Measurements from ENCODE around the gene MORN1.
A peak's percentile ranks its signal among the peaks of the same experiment; 100 is the strongest.

The MORN1 gene

DNA sequence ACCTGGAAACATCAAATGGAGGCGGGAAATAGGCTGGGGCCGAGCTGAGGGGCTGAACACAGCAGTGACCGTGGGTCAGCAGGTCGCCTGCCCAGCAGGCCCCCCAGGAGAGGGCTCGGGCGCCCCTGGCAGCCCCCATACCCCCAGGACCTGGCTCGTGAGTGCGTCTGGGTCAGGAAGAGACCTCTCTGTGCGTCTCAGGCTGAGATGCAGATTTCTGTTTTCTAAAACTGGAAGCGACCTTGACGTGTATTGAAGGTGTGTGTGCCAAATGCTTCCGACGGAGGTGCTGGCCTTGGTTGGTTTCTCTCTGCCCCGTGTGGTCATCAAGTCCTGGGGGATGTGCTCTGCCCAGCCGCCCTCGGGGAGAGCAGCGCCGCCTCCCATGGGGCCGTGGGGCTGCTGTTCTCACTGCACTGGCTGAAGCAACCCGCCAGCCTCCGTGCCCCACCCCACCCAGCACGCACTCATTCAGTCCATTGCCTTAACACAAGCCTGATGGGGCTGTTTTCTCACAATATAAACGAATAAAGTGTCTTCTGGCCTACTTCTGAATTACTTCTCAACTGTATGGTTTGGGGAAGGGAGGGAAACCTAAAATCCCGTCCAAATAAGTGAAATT, 13.6 kb upstream of the MORN1 start:
- DNase-seq (ENCODE audit: low spot score): no peak

DNA sequence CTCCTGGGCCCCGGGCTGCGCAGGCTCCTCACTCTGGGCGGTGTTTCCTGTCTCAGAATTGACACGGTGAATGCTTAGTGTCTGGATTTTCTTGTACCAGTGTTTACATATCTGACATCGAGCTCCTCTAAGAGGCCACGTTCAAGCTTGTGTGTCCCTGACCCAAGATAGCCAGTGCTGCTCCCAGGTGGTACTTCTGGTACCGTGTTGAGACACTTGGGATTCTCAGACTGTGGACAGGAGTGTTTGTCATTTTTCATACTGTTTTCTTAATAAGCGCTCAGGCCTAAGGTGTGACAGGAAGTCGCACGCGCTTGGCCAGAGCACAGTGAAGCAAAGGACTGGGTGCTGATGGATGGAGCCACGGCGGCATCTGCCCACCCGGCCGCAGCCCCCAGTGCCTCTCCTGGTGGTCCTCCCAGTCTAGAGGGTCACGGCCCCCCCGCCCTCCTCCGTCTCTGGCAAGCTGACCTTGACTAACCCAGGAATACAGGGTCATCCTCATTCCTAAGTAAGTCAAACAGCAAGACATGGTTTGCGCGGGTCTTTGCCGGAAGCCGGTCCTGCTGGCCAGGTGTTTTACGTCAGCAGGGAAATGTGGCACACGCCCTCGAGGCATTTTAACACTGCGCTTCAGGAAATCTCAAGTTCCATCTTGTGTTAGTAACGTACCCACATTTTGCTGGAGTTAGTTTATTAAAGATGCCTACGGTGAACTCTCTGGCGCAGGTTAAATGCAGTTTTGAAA, 13.0 kb upstream of the MORN1 start:
- DNase-seq (ENCODE audit: low spot score): no peak

DNA sequence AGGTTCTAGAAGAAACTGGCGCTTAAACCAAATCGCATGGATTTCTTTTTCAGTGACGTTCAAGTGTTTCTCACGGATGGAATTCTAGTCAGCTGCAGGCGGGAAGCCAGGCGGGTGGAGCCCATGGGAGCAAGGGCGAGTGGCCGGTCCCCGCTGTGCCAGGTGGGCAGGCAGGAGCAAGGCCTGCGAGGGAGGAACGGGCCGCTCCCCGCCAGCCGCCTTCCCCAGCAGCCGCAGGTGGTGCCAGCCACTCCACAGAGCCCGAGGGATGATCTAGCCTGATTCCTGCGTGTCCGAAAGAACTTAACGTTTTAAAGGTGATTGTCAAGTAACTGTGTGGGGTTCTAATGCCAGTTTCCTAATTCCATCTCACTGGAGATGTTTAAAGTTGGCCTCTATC, 11.9 kb upstream of the MORN1 start:
- DNase-seq (ENCODE audit: low spot score): no peak

DNA sequence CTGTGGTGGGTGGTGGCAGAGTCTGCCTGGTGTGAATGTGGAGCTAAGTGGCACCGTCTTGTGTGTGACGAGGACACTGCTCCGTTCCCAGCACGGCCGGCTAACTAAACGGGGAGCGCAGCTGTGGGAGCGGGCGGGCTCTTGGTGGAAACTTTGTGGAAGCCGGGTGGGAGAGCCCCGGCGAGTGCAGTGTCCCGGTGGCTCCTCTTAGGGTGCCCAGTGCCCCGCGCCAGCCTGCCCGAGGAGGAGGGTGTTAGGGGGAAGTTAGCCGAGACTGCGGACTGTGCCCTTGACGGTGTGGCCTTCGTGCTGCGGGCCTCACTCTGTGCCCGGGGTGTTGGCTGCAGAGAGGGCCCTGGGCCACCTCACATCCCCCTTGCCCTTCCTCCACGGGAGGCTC, 11.1 kb upstream of the MORN1 start:
- DNase-seq (ENCODE audit: low spot score): no peak

DNA sequence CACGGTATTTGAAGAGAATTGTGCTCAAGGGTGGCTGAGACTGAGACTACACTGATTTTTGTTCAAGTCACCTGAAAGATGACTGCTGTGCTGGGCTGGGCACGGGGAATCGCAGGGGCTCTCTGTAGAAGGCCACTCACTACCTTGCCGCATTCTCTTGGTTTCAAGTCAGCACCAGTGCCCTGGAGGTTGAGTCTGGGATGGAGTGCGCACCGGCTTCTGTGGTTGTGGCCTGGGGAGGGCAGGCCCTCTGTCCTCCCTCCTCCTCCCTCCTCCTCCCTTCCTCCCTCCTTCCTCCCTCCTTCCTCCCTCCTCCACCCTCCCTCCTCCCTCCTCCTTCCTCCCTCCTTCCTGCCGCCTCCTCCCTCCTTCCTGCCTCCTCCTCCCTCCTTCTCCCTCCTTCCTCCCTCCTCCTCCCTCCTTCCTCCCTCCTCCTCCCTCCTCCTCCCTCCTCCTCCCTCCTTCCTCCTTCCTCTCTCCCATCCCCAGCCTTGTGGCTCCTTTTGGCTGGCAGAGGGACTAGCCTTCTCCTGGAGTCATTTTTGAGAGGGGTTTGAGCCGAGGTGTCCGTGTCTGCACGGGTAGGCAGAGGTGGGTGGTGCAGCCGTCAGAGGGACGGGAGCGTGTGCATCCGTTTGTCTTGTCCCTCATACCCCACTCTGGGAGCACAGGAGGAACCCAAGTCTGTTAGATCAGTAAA, 9.7 kb upstream of the MORN1 start:
- DNase-seq (ENCODE audit: low spot score): no peak

DNA sequence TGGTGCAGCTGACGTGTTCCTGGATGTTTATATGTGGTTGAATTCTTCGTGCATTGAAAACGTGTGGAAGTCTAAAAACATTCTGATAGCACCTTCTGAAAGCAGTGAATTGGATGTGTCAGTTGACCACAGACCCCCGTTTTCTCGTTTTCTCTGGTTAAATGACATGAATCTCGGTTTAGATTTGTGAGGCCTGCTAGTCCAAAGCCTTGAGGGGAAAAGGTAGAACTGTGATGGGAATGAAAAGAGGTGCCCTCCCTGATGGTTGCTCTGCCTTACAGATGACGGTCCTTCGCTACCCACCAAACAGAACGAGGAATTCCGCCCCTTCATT, 9.2 kb upstream of the MORN1 start:
- DNase-seq (ENCODE audit: low spot score): no peak

DNA sequence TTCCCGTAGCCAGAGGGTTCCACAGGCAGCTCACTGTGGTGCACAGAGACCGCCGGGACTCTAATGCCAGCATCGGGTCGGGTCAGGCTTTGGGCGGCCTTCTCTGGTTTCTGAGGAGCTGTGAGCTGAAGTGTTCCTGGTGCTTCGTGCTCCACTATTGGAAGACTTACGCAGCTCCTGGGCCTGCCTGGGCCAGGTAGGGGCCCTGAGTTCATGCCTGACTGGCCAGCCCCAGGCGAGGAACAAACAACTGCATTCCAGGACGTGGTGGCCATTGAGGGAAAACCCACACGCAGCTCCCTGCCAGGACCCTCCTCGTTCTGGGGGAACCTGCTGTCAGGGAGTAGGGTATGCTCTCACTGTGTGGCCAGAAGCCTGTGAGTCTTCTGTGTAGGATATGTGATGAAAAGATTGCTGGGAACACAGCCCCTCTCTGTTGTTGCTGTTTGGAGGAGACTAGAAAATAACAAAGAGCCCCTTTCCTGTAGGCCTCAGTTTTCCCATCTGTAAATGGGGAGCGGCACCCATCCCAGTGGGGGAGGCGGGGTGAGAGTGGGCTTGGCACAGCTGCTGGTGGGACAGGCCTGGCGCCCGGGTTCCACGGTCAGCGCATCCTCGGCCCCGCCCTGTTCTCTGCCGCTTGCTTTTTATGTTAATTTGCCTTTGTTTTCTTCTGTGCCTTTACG, 8.7 kb upstream of the MORN1 start:
- DNase-seq (ENCODE audit: low spot score): no peak

DNA sequence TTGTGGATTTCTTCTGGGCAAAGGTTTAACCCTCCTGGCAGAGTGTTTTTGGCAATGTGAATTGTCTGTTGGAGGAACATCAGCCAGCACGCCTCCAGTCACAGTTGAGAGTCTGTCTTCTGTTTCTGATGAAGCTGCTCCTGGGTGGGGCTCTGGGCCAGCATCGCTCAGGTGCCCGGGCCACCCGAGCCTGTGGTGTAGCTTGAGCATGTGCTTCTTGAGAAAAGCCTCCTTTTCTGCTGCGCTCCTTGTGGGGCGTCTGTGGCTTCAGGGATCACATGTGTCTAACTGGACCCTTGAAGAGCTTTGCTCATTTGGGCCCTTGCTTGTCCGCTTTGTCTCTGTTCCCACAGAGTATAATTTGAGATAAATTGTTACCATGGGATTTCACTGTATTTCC, 7.5 kb upstream of the MORN1 start:
- DNase-seq (ENCODE audit: low spot score): no peak

DNA sequence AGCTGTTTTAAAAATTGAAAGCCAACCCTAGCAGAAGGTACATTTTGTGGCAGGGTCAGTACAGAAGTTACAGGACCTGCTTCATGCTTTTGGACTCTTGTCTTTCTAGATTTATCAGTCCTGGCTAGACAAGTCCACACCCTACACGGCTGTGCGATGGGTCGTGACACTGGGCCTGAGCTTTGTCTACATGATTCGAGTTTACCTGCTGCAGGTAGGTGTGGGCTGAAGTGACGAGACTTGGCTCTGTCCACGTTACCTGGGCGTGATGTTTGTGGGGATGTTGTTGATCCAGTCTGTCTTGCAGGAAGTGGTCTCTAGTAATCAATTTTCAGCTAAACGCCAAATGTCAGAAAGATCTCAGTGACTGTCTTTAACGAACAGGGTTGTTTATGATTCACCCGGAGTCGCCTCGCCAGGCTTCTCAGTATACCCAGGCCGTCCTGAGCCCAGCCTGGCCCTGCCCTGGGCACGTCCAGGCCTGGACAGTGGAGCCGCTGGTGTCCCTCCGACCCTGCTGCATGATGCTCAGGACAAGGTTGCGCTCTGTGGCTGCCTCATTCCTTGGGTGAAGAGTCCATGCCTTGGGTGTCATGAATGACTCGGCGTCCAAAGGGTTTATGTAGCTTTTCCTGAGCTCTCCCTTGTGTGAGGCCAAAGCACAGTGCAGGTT, 5.8 kb upstream of the MORN1 start:
- DNase-seq (ENCODE audit: low spot score): no peak

DNA sequence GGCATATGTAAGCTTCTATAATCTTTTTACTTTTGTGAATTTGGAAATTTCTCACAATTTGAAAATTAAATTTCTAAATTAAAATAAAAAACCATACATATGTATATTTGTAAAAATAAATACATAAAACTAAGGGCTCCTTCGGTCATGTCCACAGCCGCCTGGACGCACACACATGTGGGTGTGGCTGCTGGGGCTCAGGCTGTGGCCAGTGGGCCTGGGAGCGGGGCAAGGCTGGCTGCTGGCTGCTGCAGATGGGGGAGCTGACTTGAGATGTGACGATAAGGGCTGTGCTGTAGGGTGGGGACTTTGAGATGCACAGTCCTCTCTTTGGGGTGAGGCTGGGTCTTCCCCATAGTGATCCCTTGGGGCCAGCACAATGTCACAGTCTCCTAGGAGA, 5.1 kb upstream of the MORN1 start:
- no peak for DNase-seq (ENCODE audit: low spot score)

DNA sequence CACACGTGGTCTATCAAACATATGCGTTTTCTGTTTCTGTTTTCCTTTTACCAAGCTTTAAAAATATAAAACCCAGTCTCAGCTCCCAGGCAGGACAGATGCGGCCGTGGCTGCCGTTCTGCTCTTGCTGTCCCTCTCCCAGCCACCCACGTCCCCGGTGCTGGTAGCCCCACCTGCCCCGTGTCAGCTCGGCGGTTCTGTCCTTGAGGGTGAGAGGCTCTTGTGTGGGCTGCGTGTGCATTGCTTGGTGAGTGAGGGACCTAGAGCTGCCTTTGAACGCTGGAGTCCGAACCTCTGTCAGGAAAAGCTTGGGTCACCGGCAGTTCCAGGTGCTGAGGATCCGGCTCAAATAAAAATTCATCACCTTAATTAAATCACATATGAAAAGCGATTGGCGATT, 4.7 kb upstream of the MORN1 start:
- DNase-seq (ENCODE audit: low spot score): no peak

DNA sequence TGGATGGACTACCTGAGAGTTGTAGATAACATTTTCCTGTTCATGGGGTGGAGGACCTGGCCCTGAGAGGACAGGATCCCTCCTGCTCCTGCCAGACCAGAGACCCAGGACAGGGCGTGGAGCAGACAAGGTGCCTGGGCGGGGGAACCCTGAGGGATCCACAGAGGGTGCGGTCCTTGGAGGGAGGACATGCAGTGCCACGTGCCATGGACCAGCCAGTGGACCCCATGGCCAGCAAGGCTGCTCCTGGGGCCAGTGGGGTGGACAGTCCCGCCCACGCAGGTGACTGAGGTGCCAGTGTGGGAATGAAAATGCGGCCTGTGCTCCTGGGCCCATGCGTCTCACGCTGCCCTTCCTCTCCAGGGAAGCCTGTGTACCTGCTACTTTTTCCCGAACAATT, 3.9 kb upstream of the MORN1 start:
- DNase-seq (ENCODE audit: low spot score): no peak

DNA sequence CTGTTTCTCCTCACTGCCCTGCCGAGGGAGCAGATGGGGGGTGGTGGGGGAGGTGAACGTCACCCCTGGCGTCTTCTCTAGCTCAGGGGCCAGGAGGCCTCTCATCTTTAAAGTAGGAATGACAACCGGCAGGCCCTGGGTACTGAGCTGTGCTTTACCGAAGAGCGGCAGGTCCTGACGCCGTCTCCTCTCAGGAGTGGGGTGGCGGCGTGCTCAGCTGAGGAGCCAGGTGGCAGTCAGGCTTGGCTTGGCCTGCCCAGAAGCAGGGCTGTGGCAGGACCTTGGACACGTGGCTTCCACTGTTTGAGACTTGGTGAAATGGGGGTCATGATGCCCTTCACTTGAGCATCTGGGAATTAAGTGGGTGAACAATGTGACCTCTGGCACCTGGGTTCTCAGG, 3.4 kb upstream of the MORN1 start:
- DNase-seq (ENCODE audit: low spot score): no peak

DNA sequence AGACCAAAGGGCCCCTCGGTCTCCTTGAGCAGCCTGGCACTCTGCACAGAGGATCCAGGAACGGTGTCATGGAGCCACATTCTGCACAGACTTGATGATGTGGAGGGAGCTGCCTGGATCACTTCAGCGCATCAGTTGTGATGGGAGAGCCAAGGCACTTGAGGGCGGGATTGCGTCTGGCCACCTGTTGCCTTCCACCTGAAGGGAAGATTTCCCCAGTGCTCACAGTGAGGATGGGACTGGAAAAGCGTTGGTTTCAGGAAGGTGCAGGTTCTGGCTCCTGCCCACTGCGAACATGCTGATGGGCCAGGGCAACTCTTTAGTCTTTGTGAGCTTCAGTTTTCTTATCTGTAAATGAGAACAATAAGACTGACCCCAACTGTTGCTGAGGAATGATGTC, 2.9 kb upstream of the MORN1 start:
- DNase-seq (ENCODE audit: low spot score): no peak

DNA sequence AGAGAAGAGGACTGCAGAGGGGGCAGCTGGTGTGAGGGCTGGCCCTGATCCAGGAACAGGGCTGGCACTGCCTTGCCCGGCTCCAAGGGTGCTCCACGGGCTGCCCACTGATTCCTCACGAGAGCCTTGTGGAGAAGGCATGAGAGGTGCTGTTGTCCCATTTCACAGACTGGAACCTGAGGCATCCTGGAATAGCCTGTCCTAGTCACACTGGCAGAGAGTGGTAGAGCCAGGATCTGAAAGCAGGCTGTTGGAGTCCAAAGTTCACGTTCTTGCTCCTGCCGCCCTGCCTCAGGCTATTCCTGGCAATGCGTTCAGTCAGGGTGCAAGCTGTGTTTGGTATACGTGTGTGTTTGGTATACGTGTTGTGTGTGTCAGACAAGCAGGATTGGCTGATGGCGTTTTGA, 2.1 kb upstream of the MORN1 start:
- DNase-seq (ENCODE audit: low spot score): no peak

DNA sequence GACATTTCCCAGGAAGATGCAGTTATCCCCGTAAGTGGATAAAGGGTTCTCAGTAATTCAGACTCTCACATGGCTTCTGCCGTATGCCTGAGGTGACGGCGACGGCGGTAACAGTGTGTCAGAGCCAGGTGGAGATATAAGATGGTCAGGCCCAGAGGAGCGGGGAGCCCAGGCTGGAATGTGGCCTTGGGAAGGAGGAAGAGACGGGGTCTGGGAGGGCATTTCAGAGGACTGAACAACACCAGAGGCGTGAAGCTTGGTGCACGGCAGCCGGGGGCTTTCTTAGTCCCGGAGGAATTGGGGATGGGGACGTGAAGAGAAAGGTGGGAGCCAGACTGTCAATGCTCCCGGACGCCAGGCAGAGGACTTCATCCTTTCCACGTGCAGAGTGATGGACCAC, 1.3 kb upstream of the MORN1 start:
- DNase-seq (ENCODE audit: low spot score): no peak

DNA sequence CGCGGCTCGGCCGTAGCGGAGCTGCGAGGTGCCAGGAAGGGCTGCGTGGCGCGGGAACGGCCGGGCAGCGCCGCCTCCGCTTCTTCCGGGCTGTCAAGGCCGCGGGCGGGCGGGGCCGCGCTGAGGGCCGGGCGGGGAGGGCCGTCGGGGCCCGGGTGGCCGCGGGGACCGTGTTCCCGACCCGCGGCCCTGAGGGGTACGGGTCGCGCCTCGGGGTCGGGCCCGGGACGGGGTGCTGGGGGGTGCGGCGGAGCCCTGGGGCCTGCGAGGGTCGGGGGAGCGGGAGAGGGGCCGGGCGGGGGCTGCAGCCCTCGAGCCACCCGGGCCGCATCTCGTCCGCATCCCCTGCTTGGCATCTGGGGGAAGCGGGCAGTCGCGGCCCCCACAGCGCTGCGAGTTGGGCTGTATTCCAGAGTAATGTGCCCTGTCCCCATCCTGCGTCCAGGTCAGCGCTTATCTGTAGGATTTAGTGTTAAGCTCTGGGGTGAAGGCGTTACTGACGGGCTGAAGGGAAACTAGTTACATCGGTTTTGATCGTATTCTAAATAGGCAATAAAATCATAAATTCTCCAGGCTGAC, 666 bp upstream of the MORN1 start:
- DNase-seq (ENCODE audit: low spot score): peak; percentile 54

DNA sequence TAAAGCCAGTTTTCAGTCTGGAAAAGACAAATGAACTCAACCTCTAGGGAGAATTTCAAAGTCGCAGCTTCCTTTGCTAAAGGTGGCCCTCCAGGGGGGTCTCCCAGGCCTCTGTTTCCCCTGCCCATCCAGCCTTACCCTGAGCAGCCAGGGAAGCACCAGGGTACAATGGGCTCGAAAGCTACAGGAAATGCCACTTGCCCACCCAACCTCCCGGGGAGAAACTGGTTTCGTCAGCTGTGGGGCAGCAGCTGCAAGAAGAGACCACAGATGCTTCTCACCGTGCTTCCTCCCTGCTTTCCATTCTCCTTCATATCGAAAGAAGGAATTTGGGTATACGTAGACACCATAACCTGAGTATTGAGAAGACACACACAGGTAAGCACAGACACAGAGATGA, 1.7 kb downstream of the MORN1 start:
- DNase-seq (ENCODE audit: low spot score): no peak

DNA sequence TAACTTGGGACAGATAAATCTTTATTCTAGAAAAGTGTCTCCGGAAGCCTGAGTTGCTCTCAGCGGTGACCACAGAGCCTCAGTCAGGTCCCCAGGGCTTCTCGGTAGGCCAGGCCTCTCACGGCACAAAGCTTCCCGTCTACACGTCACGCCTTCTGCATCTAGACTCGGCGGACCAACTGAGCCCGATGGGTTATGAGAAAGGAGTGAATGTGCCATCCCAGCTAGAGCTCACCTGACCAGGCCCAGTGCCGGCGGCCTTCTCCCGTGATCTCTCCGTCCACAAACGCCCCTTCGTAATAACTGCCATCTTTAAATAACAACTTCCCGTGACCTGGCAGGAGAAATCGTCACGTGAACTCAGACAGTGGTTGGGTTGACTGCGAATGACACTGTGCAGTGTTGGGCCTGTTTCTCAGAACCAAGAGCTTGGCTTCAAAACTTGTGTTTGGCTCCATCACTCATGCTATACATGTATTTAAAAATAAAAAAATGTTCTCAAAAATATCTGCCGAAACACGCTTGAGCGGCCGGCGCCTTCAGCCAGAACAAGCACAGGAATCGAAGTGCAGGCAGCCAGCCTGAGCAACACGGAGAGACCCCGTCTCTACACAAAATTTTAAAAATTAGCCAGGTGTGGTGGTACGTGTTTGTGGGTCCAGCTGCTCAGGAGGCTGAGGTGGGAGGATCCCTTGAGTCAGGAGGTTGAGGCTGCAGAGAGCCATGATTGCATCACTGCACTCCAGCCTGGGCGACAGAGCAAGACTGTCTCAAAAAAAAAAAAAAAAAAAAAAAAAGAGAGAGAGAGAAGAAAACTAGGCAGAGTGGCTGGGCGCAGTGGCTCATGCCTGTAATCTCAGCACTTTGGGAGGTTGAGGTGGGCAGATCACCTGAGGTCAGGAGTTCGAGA, 3.1 kb downstream of the MORN1 start:
- DNase-seq (ENCODE audit: low spot score): no peak

DNA sequence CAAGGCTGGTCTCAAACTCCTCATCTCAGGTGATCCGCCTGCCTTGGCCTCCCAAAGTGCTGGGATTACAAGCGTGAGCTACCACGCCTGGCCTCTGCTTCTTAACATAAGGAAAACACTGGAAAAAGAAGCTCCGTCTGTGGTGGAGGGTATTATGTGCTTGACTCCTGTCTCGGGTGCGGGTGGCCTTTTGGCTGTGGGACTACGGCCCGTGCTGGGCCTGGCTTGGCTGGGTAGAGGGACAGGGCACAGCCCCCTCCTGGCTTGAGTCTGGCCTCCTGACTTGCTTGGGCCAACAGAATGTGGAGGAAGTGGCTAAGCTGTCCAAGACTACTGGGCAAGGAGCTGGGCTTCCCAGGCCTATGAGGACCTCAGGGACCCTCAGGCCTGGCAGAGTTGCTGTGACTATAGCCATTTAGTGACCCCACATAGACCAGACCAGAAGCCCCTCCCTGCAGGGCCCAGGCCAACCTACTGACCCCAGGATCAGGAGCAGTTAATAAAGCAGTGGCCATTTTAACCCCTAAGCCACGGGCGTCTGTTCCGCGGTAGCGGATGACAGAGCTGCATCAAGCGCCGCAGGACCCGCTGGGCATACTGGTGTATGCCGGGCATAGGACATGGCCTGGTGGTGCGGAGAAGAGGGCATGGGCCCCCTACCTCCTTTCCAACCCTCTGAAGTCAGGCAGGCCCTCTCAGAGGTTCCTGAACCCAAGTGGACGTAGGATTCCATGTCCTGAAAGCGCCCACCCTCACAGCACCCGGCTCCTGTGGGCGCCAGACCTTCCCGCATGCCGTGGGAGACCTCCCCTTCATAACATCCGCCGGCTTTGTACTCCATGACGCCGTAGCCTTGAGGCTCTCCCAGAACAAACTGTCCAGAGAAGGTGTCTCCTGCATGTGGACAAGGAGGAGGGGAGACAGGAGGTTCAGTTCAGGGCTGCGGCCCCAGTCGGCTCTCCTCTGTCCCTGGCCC, 4.4 kb downstream of the MORN1 start:
- no peak for DNase-seq (ENCODE audit: low spot score)
